ENCODE data around the gene OR5H2. TPM values are rescaled to one million over a fixed set of nuclear protein-coding genes. Genes with fewer than 3 reads are reported as not detected.

Gene OR5H2
- not detected in 5 replicates for total RNA-seq (2022; extraction: Qiagen RNA extraction)

DNA sequence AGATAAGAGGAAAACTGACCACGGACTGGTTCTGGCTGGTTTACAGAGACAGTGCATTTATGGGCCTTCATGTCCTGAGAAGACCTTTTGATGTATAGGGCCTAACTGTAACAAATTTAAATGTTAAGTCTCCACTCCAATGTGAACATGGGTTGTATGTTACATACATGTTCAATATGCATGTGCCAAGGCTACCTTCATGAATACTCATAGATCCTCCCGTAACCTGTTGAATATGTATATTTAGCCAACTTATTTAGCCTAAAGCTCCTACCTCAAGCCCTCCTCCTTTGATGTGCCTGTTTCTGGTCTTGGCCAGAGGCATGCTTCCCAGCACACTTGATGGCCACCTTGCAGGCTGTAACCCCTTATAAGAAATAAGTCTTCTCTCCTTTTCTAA is at the start of gene OR5H2:
Gene OR5H2 (plus strand): TSS at position 301 of the 400 bp plus-strand sequence. CDS start 398 bp downstream, outside the sequence.

DNA sequence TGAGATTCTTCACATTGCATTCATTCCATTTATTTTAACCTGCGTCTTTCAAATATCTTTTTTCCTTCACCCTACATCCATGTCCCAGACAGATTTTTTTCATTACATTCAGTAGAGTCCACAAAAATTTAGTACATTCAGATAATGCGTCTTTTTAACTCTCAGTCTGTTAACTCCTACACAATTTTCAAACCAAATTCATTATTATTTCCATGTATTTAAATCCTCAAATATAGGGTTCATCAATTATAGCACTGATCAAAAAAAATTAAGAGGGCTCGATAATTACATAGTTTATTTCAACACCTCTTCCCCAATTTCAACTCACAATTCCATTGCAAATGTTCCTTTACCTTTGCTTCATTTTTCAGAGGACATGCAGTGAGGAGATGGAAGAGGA is 18.4 kb upstream of the OR5H2 start, which contains the start of gene OR5H6:
Gene OR5H6 (plus strand): TSS at position 301 of the 400 bp plus-strand sequence. CDS start 89 bp downstream, at position 390.

Other genes with a start within 250 kb of the OR5H2 start
- not detected in 5 replicates for gene GABRR3, start 247.2 kb upstream of the OR5H2 start, total RNA-seq (2022; extraction: Qiagen RNA extraction)
- gene OR5AC2, start 195.3 kb upstream of the OR5H2 start, total RNA-seq (2022; extraction: Qiagen RNA extraction), result not detected in 5 replicates
- gene OR5H1, start 151.8 kb upstream of the OR5H2 start, total RNA-seq (2022; extraction: Qiagen RNA extraction), result not detected in 5 replicates
- not detected in 5 replicates for gene OR5H14, start 135.0 kb upstream of the OR5H2 start, total RNA-seq (2022; extraction: Qiagen RNA extraction)
- not detected in 5 replicates for gene OR5H15, start 115.8 kb upstream of the OR5H2 start, total RNA-seq (2022; extraction: Qiagen RNA extraction)
- not detected in 5 replicates for gene OR5H6, start 18.3 kb upstream of the OR5H2 start, total RNA-seq (2022; extraction: Qiagen RNA extraction)
- not detected in 5 replicates for gene OR5K4, start 71.3 kb downstream of the OR5H2 start, total RNA-seq (2022; extraction: Qiagen RNA extraction)
- gene OR5K3, start 108.2 kb downstream of the OR5H2 start, total RNA-seq (2022; extraction: Qiagen RNA extraction), result not detected in 5 replicates
- gene OR5K1, start 180.7 kb downstream of the OR5H2 start, total RNA-seq (2022; extraction: Qiagen RNA extraction), result not detected in 5 replicates
- gene OR5K2, start 215.2 kb downstream of the OR5H2 start, total RNA-seq (2022; extraction: Qiagen RNA extraction), result not detected in 5 replicates
- 43.3 to 61.2 TPM (median 59.3 TPM) in 5 replicates for gene CLDND1, start 240.4 kb downstream of the OR5H2 start, total RNA-seq (2022; extraction: Qiagen RNA extraction)
- gene GPR15, start 249.5 kb downstream of the OR5H2 start, total RNA-seq (2022; extraction: Qiagen RNA extraction), result not detected in 5 replicates

Data from A549 treated with Hydrocortisone at 1 μM for 4 hours (cell line).